Heart right ventricle (tissue), 16 donors: ENCODE results near the gene BFAR. TPM values are rescaled to one million over a fixed set of nuclear protein-coding genes. Genes with fewer than 3 reads are reported as not detected.
"Not testable (repeated sequence)": the region's sequence is repeated elsewhere in the genome, so short reads cannot be mapped to it uniquely, and the experiment has no call there.

Experiments used
- ATAC-seq, 8 donors: fragments of 200-7000 bp; cut with Tn5 transposase; one replicate each; pipeline ENCODE4 v1.9.1; 2020; ENCODE audit warnings: mild to moderate bottlenecking in 8 of 8, moderate library complexity in 8 of 8, moderate number of reproducible peaks in 1 of 8
- DNase-seq, 2 donors: peaks; one replicate each; pipeline ENCODE4 v3.0.0-alpha.2; 2020
- H3K27ac ChIP-seq, 10 donors: fragments of 200-600 bp; sonication (generic) in 2 of 10; one replicate each; pipeline versions ENCODE4 v1.5.0 to v1.8.0; 2020 to 2022; ENCODE audit warnings: mild to moderate bottlenecking in 3 of 10
- H3K27me3 ChIP-seq, 7 donors: fragments of 200-600 bp; one replicate each; pipeline ENCODE4 v1.8.0; 2021 to 2022; ENCODE audit warnings: mild to moderate bottlenecking in 2 of 7
- H3K36me3 ChIP-seq, 9 donors: fragments of 200-600 bp; sonication (generic) in 1 of 9; one replicate each; pipeline versions ENCODE4 v1.5.0 to v1.8.0; 2020 to 2022; ENCODE audit warnings: mild to moderate bottlenecking in 2 of 9
- H3K4me1 ChIP-seq, 9 donors: fragments of 200-600 bp; sonication (generic) in 1 of 9; one replicate each; pipeline versions ENCODE4 v1.5.0 to v1.8.0; 2020 to 2022; ENCODE audit warnings: mild to moderate bottlenecking in 4 of 9
- H3K4me3 ChIP-seq, 10 donors: fragments of 200-600 bp; sonication (generic) in 2 of 10; one replicate each; pipeline versions ENCODE4 v1.5.0 to v1.8.0; 2020 to 2022; ENCODE audit warnings: mild to moderate bottlenecking in 7 of 10, moderate library complexity in 2 of 10
- H3K9me3 ChIP-seq, 11 donors: fragments of 200-600 bp in 10 of 11; sonication (generic) in 2 of 11; one replicate each; pipeline versions ENCODE4 v1.5.0 to v1.8.0; 2013 to 2022; ENCODE audit warnings: mild to moderate bottlenecking in 2 of 11, control low read depth in 1 of 11, moderate library complexity in 1 of 11
- CTCF ChIP-seq, 9 donors: fragments of 200-600 bp; sonication (generic) in 2 of 9; IDR thresholded peaks; one replicate each; pipeline versions ENCODE4 v1.5.0 to v1.8.0; 2021 to 2022; ENCODE audit warnings: antibody characterized with exemption in 9 of 9, mild to moderate bottlenecking in 5 of 9, moderate library complexity in 1 of 9
- WGBS, 2 donors: extraction: QIAGEN DNeasy Blood & Tissue Kit; methylation state at CpG; one replicate each; pipeline ENCODE4 v1.1.7; 2013; ENCODE audit warnings: inconsistent platforms in 1 of 2; 5-methylcytosine and 5-hydroxymethylcytosine counted together
- intact Hi-C, 10 donors: fragments of 100-400 bp; cut with DNase I; formaldehyde crosslinking; loops; one replicate each; pipeline versions ENCODE4 v1.11.1 to v1.14.2; 2022
- polyA plus RNA-seq, 2 donors: library from polyadenylated mRNA; stranded (reverse); fragments of 200-250 nt; gene quantifications; one replicate each; pipeline ENCODE4 v1.2.3, GENCODE V29; 2013
- total RNA-seq, 10 donors: library from RNA; stranded (reverse); fragmentation: NEBNext Ultra II Directional in 3 of 10; extraction: Animal tissue kit (Norgen Biotek cat#: 25700) in 3 of 10; gene quantifications; one replicate each; pipeline versions ENCODE4 v1.2.1 to v1.2.4, GENCODE V29; 2021 to 2023
- donor health status: Arrhythmogenic right ventricular cardiomyopathy.
- donor health status: ischemic (EF 13 %, LVEDD 7.1; RV severe dilation, severe dysfunction).
- donor health status: healthy with polysubstance abuse.
- donor health status: DM: no; HTN: yes; CAD: no.
- donor health status: DM: no; HTN: no; CAD: no.
- donor health status: ischemic (EF 25% LVEDD 6.9; RV normal size, moderate dysfunction).
- donor health status: ischemic (EF 25% LVEDD 5.7; RV mildly dilated, moderate dysfunction).
- donor health status: healthy.
- donor health status: DM: yes; HTN: yes; CAD: no.
- donor health status: Ischemic cardiomyopathy.
- donor health status: ischemic (EF 35%, LVEDD 5.7; RV mildly dilated, moderate dysfunction).
- donor health status: nonischemic (EF 11% LVEDD 7.7; RV severe dilation, severe dysfunction).
- donor health status: DM: yes; HTN: yes; CAD: no.
- donor health status: PGD.
- donor health status: ischemic (EF 29% LVEDD 5.4; RV normal size, mild dysfunction).
- donor health status: nonischemic (EF 23%, LVEDD 6.1; RV moderate dilation, normal function).

BFAR gene
- total and polyA plus RNA-seq, 12 donors: 21.7 to 42.5 (median 34.9) TPM

- WGBS, 2 donors: 2 to 3% methylated on average over 17 of the region's 17 CpGs
- H3K36me3 ChIP-seq: peaks cover 0 to 44% (median 24%) of the 10 kb centered on the region in 9 donors
- peaks cover 0 to 46% (median 37%) of the 10 kb centered on the region in 9 donors for H3K4me1 ChIP-seq
- no peak for TF ChIP-seq CTCF (IDR thresholded peaks at IDR 0.05)
- H3K27me3 ChIP-seq: no peaks in the 10 kb centered on the region
- H3K27ac ChIP-seq: peak overlapping the region; percentile 66 to 98 (median 94)
- no peaks in the 10 kb centered on the region for H3K9me3 ChIP-seq
- peak overlapping the region; percentile 80 to 97 (median 90) for H3K4me3 ChIP-seq
- ATAC-seq (no peak), DNase-seq (no peak)
- intact Hi-C loops: no loop called here
Measured at GRCh38 chr16:14629612-14629918, 3.2 kb upstream of the BFAR start.

GRCh38 chr16:14629919-14630619, 2.7 kb upstream of the BFAR start, which contains the start of gene PARN:
Gene PARN (minus strand): TSS chr16:14630260. CDS start chr16:14630125, 135 bp downstream.
- DNase-seq (peak; percentile 96 to 97), ATAC-seq (peak; percentile 77 to 88 (median 84))
- intact Hi-C loops: loop anchor here in 1 of 10 donors (10.0 kb wide), 2 partner anchors 345 to 715 kb away; no protein-coding TSS in a partner anchor
- peak within 1 kb of the TSS; percentile 66 to 98 (median 94) for H3K27ac ChIP-seq
- H3K9me3 ChIP-seq: no peaks in the 10 kb centered on the region
- peak within 1 kb of the TSS; percentile 80 to 97 (median 90) for H3K4me3 ChIP-seq
- 1% methylated on average over 50 to 51 of the region's 51 CpGs for WGBS, 2 donors
- no peak for TF ChIP-seq CTCF (IDR thresholded peaks at IDR 0.05)
- H3K4me1 ChIP-seq: peaks cover 0 to 51% (median 41%) of the 10 kb centered on the region in 9 donors
- no peaks in the 10 kb centered on the region for H3K27me3 ChIP-seq
- H3K36me3 ChIP-seq: peaks cover 0 to 39% (median 24%) of the 10 kb centered on the region in 9 donors

GRCh38 chr16:14630620-14631330, 2.0 kb upstream of the BFAR start:
- WGBS, 2 donors: 83 to 84% methylated on average over 29 of the region's 29 CpGs

GRCh38 chr16:14634389-14634725, 1.6 kb downstream of the BFAR start:
- ATAC-seq (no peak), DNase-seq (no peak)
- Histone ChIP-seq H3K4me1 (peaks cover 0 to 73% (median 41%) of the 10 kb centered on the region in 9 donors), H3K36me3 (peaks cover 0 to 20% (median 9%) of the 10 kb centered on the region in 9 donors), H3K27ac (peak overlapping the region in 3 of 10 donors; percentile 90 to 98 (median 95)), H3K9me3 (no peaks in the 10 kb centered on the region), H3K27me3 (no peaks in the 10 kb centered on the region), H3K4me3 (peak overlapping the region; percentile 59 to 99 (median 97))
- intact Hi-C loops: loop anchor here in 1 of 10 donors (10.0 kb wide), 2 partner anchors 350 to 720 kb away; no protein-coding TSS in a partner anchor
- no peak for TF ChIP-seq CTCF (IDR thresholded peaks at IDR 0.05)
- 64 to 70% methylated on average over 7 of the region's 7 CpGs for WGBS, 2 donors

More at GRCh38 chr16:14630620-14631330, 2.0 kb upstream of the BFAR start:
- Histone ChIP-seq H3K36me3 (peaks cover 0 to 32% (median 22%) of the 10 kb centered on the region in 9 donors), H3K27ac (peak overlapping the region; percentile 66 to 98 (median 94)), H3K4me1 (peaks cover 0 to 58% (median 46%) of the 10 kb centered on the region in 9 donors), H3K4me3 (peak overlapping the region; percentile 80 to 97 (median 90))
- not testable (repeated sequence) for H3K27me3 ChIP-seq, ATAC-seq, H3K9me3 ChIP-seq, DNase-seq
- intact Hi-C loops: loop anchor here in 1 of 10 donors (10.0 kb wide), 2 partner anchors 346 to 716 kb away; no protein-coding TSS in a partner anchor
